ENCODE measurements around the gene CFAP410.
"Not testable (repeated sequence)": the region's sequence is repeated elsewhere in the genome, so short reads cannot be mapped to it uniquely, and the experiment has no call there.

DNA sequence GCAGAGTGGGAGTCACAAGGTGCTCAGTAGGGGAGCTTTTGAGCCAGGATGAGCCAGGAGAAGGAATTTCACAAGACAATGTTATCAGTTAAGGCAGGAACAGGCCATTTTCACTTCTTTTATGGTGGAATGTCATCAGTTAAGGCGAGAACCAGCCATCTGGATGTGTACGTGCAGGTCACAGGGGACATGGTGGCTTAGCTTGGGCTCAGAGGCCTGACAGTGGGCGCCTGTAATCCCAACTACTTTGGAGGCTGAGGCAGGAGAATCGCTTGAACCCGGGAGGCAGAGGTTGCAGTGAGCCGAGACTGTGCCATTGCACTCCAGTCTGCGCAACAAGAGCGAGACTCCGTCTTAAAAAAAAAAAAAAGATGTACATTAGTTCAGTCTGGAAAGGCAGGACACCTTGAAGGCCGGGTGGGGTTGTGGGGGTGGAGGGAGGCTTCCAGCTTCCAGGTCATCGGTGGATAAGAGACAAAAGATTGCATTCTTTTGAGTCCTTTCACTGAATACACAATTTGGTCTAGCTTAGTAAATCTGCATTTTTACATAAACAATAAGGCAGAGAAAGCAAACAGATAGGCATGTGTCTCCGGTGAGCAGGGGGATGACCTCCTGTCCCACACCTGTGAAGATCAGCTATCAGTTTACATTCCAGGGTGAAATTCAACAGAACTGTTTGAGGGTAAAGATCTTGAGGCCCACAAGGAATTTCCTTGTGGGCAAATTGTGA is 2.7 kb upstream of the CFAP410 start:
- TF ChIP-seq, protein P1, sequence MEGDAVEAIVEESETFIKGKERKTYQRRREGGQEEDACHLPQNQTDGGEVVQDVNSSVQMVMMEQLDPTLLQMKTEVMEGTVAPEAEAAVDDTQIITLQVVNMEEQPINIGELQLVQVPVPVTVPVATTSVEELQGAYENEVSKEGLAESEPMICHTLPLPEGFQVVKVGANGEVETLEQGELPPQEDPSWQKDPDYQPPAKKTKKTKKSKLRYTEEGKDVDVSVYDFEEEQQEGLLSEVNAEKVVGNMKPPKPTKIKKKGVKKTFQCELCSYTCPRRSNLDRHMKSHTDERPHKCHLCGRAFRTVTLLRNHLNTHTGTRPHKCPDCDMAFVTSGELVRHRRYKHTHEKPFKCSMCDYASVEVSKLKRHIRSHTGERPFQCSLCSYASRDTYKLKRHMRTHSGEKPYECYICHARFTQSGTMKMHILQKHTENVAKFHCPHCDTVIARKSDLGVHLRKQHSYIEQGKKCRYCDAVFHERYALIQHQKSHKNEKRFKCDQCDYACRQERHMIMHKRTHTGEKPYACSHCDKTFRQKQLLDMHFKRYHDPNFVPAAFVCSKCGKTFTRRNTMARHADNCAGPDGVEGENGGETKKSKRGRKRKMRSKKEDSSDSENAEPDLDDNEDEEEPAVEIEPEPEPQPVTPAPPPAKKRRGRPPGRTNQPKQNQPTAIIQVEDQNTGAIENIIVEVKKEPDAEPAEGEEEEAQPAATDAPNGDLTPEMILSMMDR (IDR thresholded peaks at IDR 0.05), result not testable (repeated sequence)
- not testable (repeated sequence) for TF ChIP-seq POLR2A (IDR thresholded peaks at IDR 0.05)

All from uterus (tissue), 2 donors.